Measurements from ENCODE around the gene IL17RD.

GRCh38 chr3:57170946-57171345, 5.8 kb upstream of the IL17RD start:
- TF ChIP-seq USF2 (IDR thresholded peaks at IDR 0.05), result no peak
- TF ChIP-seq MAX (IDR thresholded peaks at IDR 0.05), result no peak
- no peak for TF ChIP-seq CTCF (IDR thresholded peaks at IDR 0.05)
- TF ChIP-seq JUNB (IDR thresholded peaks at IDR 0.05), result no peak
- TF ChIP-seq POLR2A (IDR thresholded peaks at IDR 0.05; ENCODE audit: low read length), result no peak
- TF ChIP-seq MAFK (IDR thresholded peaks at IDR 0.05; ENCODE audit: partially characterized antibody), result no peak
- TF ChIP-seq ZNF302 (CRISPR knock-in tag; IDR thresholded peaks at IDR 0.05), result no peak
- TF ChIP-seq JUN (IDR thresholded peaks at IDR 0.05), result no peak
